Mucosa of rectum (tissue), 2 donors: ENCODE results near the gene HK3.
"Not testable (repeated sequence)": the region's sequence is repeated elsewhere in the genome, so short reads cannot be mapped to it uniquely, and the experiment has no call there.

Experiments
- H3K27ac ChIP-seq, 2 donors: one replicate each; pipeline ENCODE4 v1.7.0; 2013; ENCODE audit warnings: inconsistent platforms in 2 of 2, low read depth in 2 of 2, low read length in 2 of 2
- H3K27me3 ChIP-seq, 2 donors: one replicate each; pipeline ENCODE4 v1.7.0; 2013; ENCODE audit warnings: low read length in 2 of 2; ENCODE audit not compliant: control insufficient read depth in 2 of 2, insufficient read depth in 2 of 2
- H3K36me3 ChIP-seq, 2 donors: one replicate each; pipeline ENCODE4 v1.7.0; 2013; ENCODE audit warnings: low read length in 2 of 2; ENCODE audit not compliant: control insufficient read depth in 2 of 2, insufficient read depth in 2 of 2
- H3K4me1 ChIP-seq, 2 donors: one replicate each; pipeline ENCODE4 v1.7.0; 2013; ENCODE audit warnings: low read length in 2 of 2, mild to moderate bottlenecking in 1 of 2; ENCODE audit not compliant: control insufficient read depth in 2 of 2, insufficient read depth in 2 of 2
- H3K4me3 ChIP-seq, 2 donors: one replicate each; pipeline ENCODE4 v1.7.0; 2013; ENCODE audit warnings: low read length in 2 of 2
- H3K9ac ChIP-seq, 2 donors: one replicate each; pipeline ENCODE4 v1.7.0; 2013; ENCODE audit warnings: low read length in 2 of 2, low read depth in 1 of 2, mild to moderate bottlenecking in 1 of 2
- H3K9me3 ChIP-seq, 2 donors: one replicate each; pipeline ENCODE4 v1.7.0; 2013; ENCODE audit warnings: low read length in 2 of 2; ENCODE audit not compliant: control insufficient read depth in 2 of 2
- donor health status: healthy.
- donor health status: Normal muscosa, but diverticular disease.

Gene HK3

GRCh38 chr5:176877793-176878331, 21.3 kb downstream of the HK3 start:
- Histone ChIP-seq H3K4me3 (no peak overlapping the region), H3K4me1 (no peaks in the 10 kb centered on the region), H3K36me3 (no peaks in the 10 kb centered on the region), H3K9ac (no peak overlapping the region), H3K27me3 (peaks cover 10 to 15% of the 10 kb centered on the region in 2 donors), H3K9me3 (no peaks in the 10 kb centered on the region), H3K27ac (no peak overlapping the region)

- Histone ChIP-seq H3K36me3 (no peaks in the 10 kb centered on the region), H3K27me3 (peaks cover 10 to 15% of the 10 kb centered on the region in 2 donors), H3K9me3 (no peaks in the 10 kb centered on the region), H3K9ac (no peak overlapping the region), H3K4me1 (no peaks in the 10 kb centered on the region), H3K4me3 (no peak overlapping the region), H3K27ac (no peak overlapping the region)
Measured at GRCh38 chr5:176876506-176877431, 22.4 kb downstream of the HK3 start.

GRCh38 chr5:176875783-176876505, 23.2 kb downstream of the HK3 start:
- Histone ChIP-seq H3K9ac (no peak overlapping the region), H3K4me3 (no peak overlapping the region), H3K4me1 (no peaks in the 10 kb centered on the region), H3K36me3 (no peaks in the 10 kb centered on the region), H3K27me3 (peaks cover 10 to 15% of the 10 kb centered on the region in 2 donors), H3K9me3 (no peaks in the 10 kb centered on the region), H3K27ac (no peak overlapping the region)

DNA sequence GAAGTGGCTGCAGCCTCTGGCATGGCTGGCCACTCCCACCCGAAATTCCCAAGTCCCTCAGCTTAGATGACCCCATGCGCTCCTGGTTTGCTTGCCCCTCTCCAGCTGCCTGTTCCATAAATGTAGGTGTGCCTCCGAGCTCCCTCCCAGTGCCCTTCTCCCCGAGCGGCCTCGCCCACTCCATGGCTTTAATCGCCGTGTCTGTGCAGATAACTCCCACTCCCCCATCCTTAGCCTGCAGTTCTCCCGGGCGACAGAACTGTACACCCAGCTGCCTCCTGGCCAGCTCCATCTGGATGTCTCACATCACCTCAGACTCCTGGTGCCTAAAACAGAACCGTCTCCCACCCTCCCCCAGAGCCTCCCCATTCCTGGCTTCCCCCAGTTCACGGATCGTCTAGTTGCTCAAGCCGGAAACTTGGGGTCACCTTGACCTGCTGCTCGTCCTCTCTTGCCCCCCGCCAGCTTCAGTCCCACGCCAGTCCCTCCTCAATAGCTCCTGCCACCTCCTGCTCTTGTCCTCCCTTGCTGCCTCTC, 24.1 kb downstream of the HK3 start:
- H3K9ac ChIP-seq, result no peak overlapping the region
- no peaks in the 10 kb centered on the region for H3K36me3 ChIP-seq
- H3K4me3 ChIP-seq, result no peak overlapping the region
- H3K9me3 ChIP-seq, result no peaks in the 10 kb centered on the region
- H3K4me1 ChIP-seq, result no peaks in the 10 kb centered on the region
- peaks cover 10 to 15% of the 10 kb centered on the region in 2 donors for H3K27me3 ChIP-seq
- no peak overlapping the region for H3K27ac ChIP-seq

GRCh38 chr5:176874198-176874780, 24.9 kb downstream of the HK3 start:
- Histone ChIP-seq H3K27me3 (peaks cover 10 to 15% of the 10 kb centered on the region in 2 donors), H3K36me3 (no peaks in the 10 kb centered on the region), H3K9ac (no peak overlapping the region), H3K4me1 (no peaks in the 10 kb centered on the region), H3K9me3 (no peaks in the 10 kb centered on the region), H3K4me3 (no peak overlapping the region), H3K27ac (no peak overlapping the region)

GRCh38 chr5:176873541-176874172, 25.5 kb downstream of the HK3 start:
- Histone ChIP-seq H3K36me3 (no peaks in the 10 kb centered on the region), H3K27me3 (peaks cover 10% of the 10 kb centered on the region in 2 donors), H3K27ac (no peak overlapping the region), H3K9ac (no peak overlapping the region), H3K9me3 (no peaks in the 10 kb centered on the region), H3K4me1 (no peaks in the 10 kb centered on the region), H3K4me3 (no peak overlapping the region)

GRCh38 chr5:176873011-176873410, 26.1 kb downstream of the HK3 start:
- H3K27ac ChIP-seq, H3K9me3 ChIP-seq, H3K4me1 ChIP-seq, H3K4me3 ChIP-seq, H3K27me3 ChIP-seq, H3K36me3 ChIP-seq, H3K9ac ChIP-seq: not testable (repeated sequence)

GRCh38 chr5:176872586-176872985, 26.6 kb downstream of the HK3 start:
- H3K27me3 ChIP-seq, H3K27ac ChIP-seq, H3K4me1 ChIP-seq, H3K4me3 ChIP-seq, H3K36me3 ChIP-seq, H3K9me3 ChIP-seq, H3K9ac ChIP-seq: not testable (repeated sequence)

DNA sequence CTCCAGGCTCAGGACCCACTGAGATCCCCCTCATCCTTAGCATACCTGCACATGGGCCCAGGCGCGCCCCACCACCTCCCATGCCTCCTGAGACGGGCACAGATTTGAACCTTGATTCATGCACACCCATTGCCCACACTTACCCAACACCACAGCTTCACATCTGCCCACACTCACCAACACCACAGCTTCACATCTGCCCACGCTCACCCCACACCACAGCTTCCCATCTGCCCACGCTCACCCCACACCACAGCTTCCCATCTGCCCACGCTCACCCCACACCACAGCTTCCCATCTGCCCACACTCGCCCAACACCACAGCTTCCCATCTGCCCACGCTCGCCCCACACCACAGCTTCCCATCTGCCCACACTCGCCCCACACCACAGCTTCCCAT, 28.5 kb downstream of the HK3 start:
- not testable (repeated sequence) for H3K4me3 ChIP-seq, H3K27me3 ChIP-seq, H3K9ac ChIP-seq, H3K36me3 ChIP-seq, H3K27ac ChIP-seq, H3K4me1 ChIP-seq, H3K9me3 ChIP-seq
